Bronchial epithelial cell (primary cell): ENCODE results near the gene EPS15. TPM values are rescaled to one million over a fixed set of nuclear protein-coding genes. Genes with fewer than 3 reads are reported as not detected.
"Not testable (repeated sequence)": the region's sequence is repeated elsewhere in the genome, so short reads cannot be mapped to it uniquely, and the experiment has no call there.

ENCODE experiments used
- DNase-seq: peaks from one replicate; pipeline ENCODE4 v3.0.0-alpha.2; 2010; ENCODE audit warnings: low read depth
- FAIRE-seq: peaks from 2 replicates; lab custom pipeline; 2011; peaks lifted over from hg19 to GRCh38; lab: Jason Lieb, UNC
- H3K27me3 ChIP-seq: 2 replicates; pipeline ENCODE4 v1.5.1; 2011; ENCODE audit warnings: low read length; ENCODE audit not compliant: control insufficient read depth, insufficient read depth
- H3K36me3 ChIP-seq: 2 replicates; pipeline ENCODE4 v1.5.1; 2011; ENCODE audit warnings: low read length; ENCODE audit not compliant: control insufficient read depth, insufficient read depth
- H3K4me3 ChIP-seq: 2 replicates; pipeline ENCODE4 v1.5.1; 2011; ENCODE audit warnings: mild to moderate bottlenecking, low read depth, low read length, control low read depth
- CTCF ChIP-seq: IDR thresholded peaks from 2 replicates; pipeline ENCODE4 v1.5.1; 2011; ENCODE audit warnings: mild to moderate bottlenecking, moderate library complexity, low read length, control low read depth, inconsistent platforms; ENCODE audit not compliant: insufficient read depth, severe bottlenecking
- total RNA-seq: library from RNA; depleted of rRNA; stranded (reverse); fragments of >200 nt; gene quantifications from 2 replicates; pipeline ENCODE4 v1.2.1, GENCODE V29; 2014

The EPS15 gene
- total RNA-seq, 1 donor from 2014 or later, result 34.8 TPM

- DNase-seq, result no peak
- TF ChIP-seq CTCF, result no peak
- FAIRE-seq, result no peak
- Histone ChIP-seq H3K36me3 (no peaks in the 10 kb centered on the region), H3K27me3 (no peaks in the 10 kb centered on the region), H3K4me3 (no peak overlapping the region)
Observed at GRCh38 chr1:51443555-51443954, 75.5 kb downstream of the EPS15 start.

- no peak for TF ChIP-seq CTCF
- no peak for DNase-seq
- no peaks in the 10 kb centered on the region for H3K27me3 ChIP-seq
- no peak for FAIRE-seq
- no peaks in the 10 kb centered on the region for H3K36me3 ChIP-seq
- H3K4me3 ChIP-seq, result no peak overlapping the region
Observed at GRCh38 chr1:51442616-51443015, 76.5 kb downstream of the EPS15 start.

DNA sequence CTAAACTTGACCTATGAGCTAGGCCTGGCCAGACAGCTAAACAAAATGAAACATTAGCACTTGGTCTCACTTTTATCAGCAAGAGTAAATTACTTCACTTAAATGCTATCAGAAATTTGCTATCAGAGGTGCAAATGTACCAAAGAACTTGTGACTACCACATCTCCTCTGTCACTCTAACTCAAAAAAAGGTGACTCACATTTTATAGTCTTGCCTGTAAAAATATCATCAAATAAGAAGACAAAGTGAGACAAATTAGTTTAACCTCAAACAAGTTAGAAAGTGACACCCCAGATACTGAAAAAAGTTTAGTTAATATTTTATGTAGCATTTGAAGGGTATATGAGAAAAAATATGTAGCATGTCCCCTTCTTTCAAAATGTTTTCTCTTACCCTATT lies 76.9 kb downstream of the EPS15 start:
- DNase-seq (no peak), FAIRE-seq (no peak)
- Histone ChIP-seq H3K27me3 (no peaks in the 10 kb centered on the region), H3K36me3 (no peaks in the 10 kb centered on the region), H3K4me3 (no peak overlapping the region)
- no peak for TF ChIP-seq CTCF

GRCh38 chr1:51439895-51440294 lies 79.2 kb downstream of the EPS15 start:
- no peak for FAIRE-seq

GRCh38 chr1:51439053-51439452 lies 80.0 kb downstream of the EPS15 start:
- TF ChIP-seq CTCF, result no peak
- FAIRE-seq, result no peak
- H3K36me3 ChIP-seq, result no peaks in the 10 kb centered on the region

More at GRCh38 chr1:51439895-51440294, 79.2 kb downstream of the EPS15 start:
- Histone ChIP-seq H3K36me3 (no peaks in the 10 kb centered on the region), H3K27me3 (no peaks in the 10 kb centered on the region), H3K4me3 (no peak overlapping the region)
- TF ChIP-seq CTCF, result no peak
- no peak for DNase-seq

GRCh38 chr1:51437391-51437790 lies 81.7 kb downstream of the EPS15 start:
- not testable (repeated sequence) for H3K4me3 ChIP-seq, H3K27me3 ChIP-seq, FAIRE-seq, DNase-seq, H3K36me3 ChIP-seq

More at GRCh38 chr1:51439053-51439452, 80.0 kb downstream of the EPS15 start:
- no peak for DNase-seq
- no peak overlapping the region for H3K4me3 ChIP-seq
- H3K27me3 ChIP-seq, result no peaks in the 10 kb centered on the region
